Measurements from ENCODE around the gene MAP7D1.

GRCh38 chr1:36199934-36200741, 44.2 kb downstream of the MAP7D1 start:
- TF ChIP-seq CTCF (IDR thresholded peaks at IDR 0.05; ENCODE audit: poor library complexity) (no peak), EZH2 (IDR thresholded peaks at IDR 0.05; ENCODE audit: borderline replicate concordance) (no peak), EZH2phosphoT487 (IDR thresholded peaks at IDR 0.05; ENCODE audit: low read depth, severe bottlenecking, unreplicated experiment) (no peak)

Data from hepatocyte (in vitro differentiated cells).